ENCODE measurements around the gene STK35. TPM values are rescaled to one million over a fixed set of nuclear protein-coding genes. Genes with fewer than 3 reads are reported as not detected.

The STK35 gene
- total and polyA plus RNA-seq, 9 of the 15 experiments (the other 6 are each of a cell fraction or from before 2014, with no cell fraction given): 1.0 to 11.0 (median 6.3) TPM

- H3K4me3 ChIP-seq: no peak overlapping the region
- ChIA-PET POLR2A (interaction anchor here (0.9 to 1.0 kb wide), 2 partner anchors 10 kb away, joined by 3 read pairs; no protein-coding TSS in a partner anchor), CTCF (ENCODE audit: low intra/inter-chr PET ratio) (no interaction called here)
- peaks cover 2% of the 10 kb centered on the region for H3K9me1 ChIP-seq (ENCODE audit: control insufficient read depth, insufficient read depth, low read length)
- ATAC-seq (no peak), FAIRE-seq (no peak), DNase-seq (ENCODE audit: extremely low read depth in 1 of 4, low spot score in 3 of 4) (no peak)
- H3K9ac ChIP-seq (ENCODE audit: insufficient read depth in 1 of 2, low read depth in 2 of 2, low read length in 2 of 2): no peak overlapping the region
- intact Hi-C loops (cut with micrococcal nuclease): no loop called here
- peaks cover 54% of the 10 kb centered on the region for H3K79me2 ChIP-seq (ENCODE audit: control insufficient read depth, insufficient read depth, low read length)
- no peak overlapping the region for H2AFZ ChIP-seq (ENCODE audit: low read depth, low read length)
- TF ChIP-seq RFX1 (IDR thresholded peaks at IDR 0.05) (peak; percentile 72), NFATC3 (IDR thresholded peaks at IDR 0.05) (no peak), ZNF431 (CRISPR knock-in tag; IDR thresholded peaks at IDR 0.05) (no peak), TFE3 (CRISPR knock-in tag; IDR thresholded peaks at IDR 0.05) (no peak)
- no peaks in the 10 kb centered on the region for H3K27me3 ChIP-seq (ENCODE audit: control insufficient read depth in 2 of 2, insufficient read depth in 2 of 2, low read length in 2 of 2)
- H3K4me1 ChIP-seq (replicated peaks in 1 of 2; ENCODE audit: control insufficient read depth in 2 of 2, insufficient read depth in 2 of 2, low read length in 2 of 2): peaks cover 3 to 11% of the 10 kb centered on the region in 2 experiments; a peak in 3 of 5 replicates
- in situ Hi-C loops (cut with MboI): no loop called here
- peaks cover 16% of the 10 kb centered on the region for H4K20me1 ChIP-seq (replicated peaks; ENCODE audit: control insufficient read depth, insufficient read depth, low read length)
- WGBS (ENCODE audit: insufficient coverage, low coverage, missing lambda C conversion rate): 86% methylated on average over 7 of the region's 9 CpGs
- H3K27ac ChIP-seq (ENCODE audit: extremely low read depth, low read depth, low read length): no peak overlapping the region
- H3K4me2 ChIP-seq (ENCODE audit: insufficient read depth, low read length): no peak overlapping the region
- BruUV-seq (replicated peaks): no TSS peak
- H3K9me3 ChIP-seq (replicated peaks; ENCODE audit: control insufficient read depth, insufficient read depth, low read depth, low read length): no peaks in the 10 kb centered on the region
- H3K36me3 ChIP-seq (ENCODE audit: control insufficient read depth, insufficient read depth, low read length): peaks cover 52% of the 10 kb centered on the region
These were observed 12.7 kb downstream of the STK35 start for GRCh38 chr20:2114127-2114959.
